H1 (cell line): ENCODE measurements around the gene MAP7. TPM values are rescaled to one million over a fixed set of nuclear protein-coding genes. Genes with fewer than 3 reads are reported as not detected.

ENCODE experiments used
- CTCF ChIA-PET: fragments of 300-600 bp; sonication (Branson Sonifier 250); formaldehyde crosslinking; loops from one replicate; lab custom pipeline; 2021; ENCODE audit not compliant: partially characterized antibody; lab: Charles Lee
- POLR2A ChIA-PET: fragments of 300-600 bp; sonication (Branson Sonifier 250); formaldehyde crosslinking; loops from one replicate; lab custom pipeline; 2021; ENCODE audit warnings: inconsistent platforms; ENCODE audit not compliant: partially characterized antibody; lab: Charles Lee
- DNase-seq, 2 experiments: peaks; one replicate each; pipeline versions ENCODE4 v3.0.0 to v3.0.0-alpha.2; 2010 to 2022; ENCODE audit warnings: low spot score in 2 of 2, low read depth in 1 of 2, mixed read lengths in 1 of 2
- FAIRE-seq: peaks from 2 replicates; lab custom pipeline; 2011; peaks lifted over from hg19 to GRCh38; lab: Jason Lieb, UNC
- H2AFZ ChIP-seq: 2 replicates; pipeline ENCODE4 v1.8.1; 2012; ENCODE audit warnings: low read length, inconsistent platforms
- H2AK5ac ChIP-seq: 2 replicates; pipeline ENCODE4 v1.6.1; 2013; ENCODE audit warnings: low read depth, low read length
- H2BK120ac ChIP-seq: replicated peaks from 2 replicates; pipeline ENCODE3; 2013; ENCODE audit warnings: low read depth, low read length, inconsistent platforms
- H2BK12ac ChIP-seq: 2 replicates; pipeline ENCODE4 v1.6.1; 2013; ENCODE audit warnings: low read depth, low read length
- H2BK15ac ChIP-seq: 2 replicates; pipeline ENCODE4 v1.6.1; 2013; ENCODE audit warnings: low read length
- H2BK20ac ChIP-seq: 2 replicates; pipeline ENCODE4 v1.6.1; 2013; ENCODE audit warnings: low read length
- H2BK5ac ChIP-seq: 2 replicates; pipeline ENCODE4 v1.6.1; 2013; ENCODE audit warnings: low read depth, low read length
- H3K14ac ChIP-seq: 2 replicates; pipeline ENCODE4 v1.6.1; 2013; ENCODE audit warnings: inconsistent platforms; ENCODE audit not compliant: insufficient read length
- H3K18ac ChIP-seq: 2 replicates; pipeline ENCODE4 v1.6.1; 2013; ENCODE audit warnings: low read length; ENCODE audit errors: extremely low read depth
- H3K23ac ChIP-seq: 2 replicates; pipeline ENCODE4 v1.6.1; 2013; ENCODE audit warnings: inconsistent platforms; ENCODE audit not compliant: insufficient read length
- H3K23me2 ChIP-seq: 2 replicates; pipeline ENCODE4 v1.6.1; 2013; ENCODE audit warnings: low read depth, low read length
- H3K27ac ChIP-seq: 2 replicates; pipeline ENCODE4 v1.6.1; 2011; ENCODE audit warnings: low read depth, low read length, inconsistent platforms
- H3K27me3 ChIP-seq, 4 experiments: replicated peaks in 1 of 4; 1 replicate in 1 of 4; 2 replicates in 3 of 4; pipeline versions ENCODE4 v1.6.1 to v1.8.1; 2011 to 2013; ENCODE audit warnings: low read length in 3 of 4, mild to moderate bottlenecking in 3 of 4, inconsistent platforms in 2 of 4, mixed read lengths in 2 of 4, moderate library complexity in 1 of 4; ENCODE audit not compliant: control insufficient read depth in 3 of 4, insufficient read depth in 3 of 4; ENCODE audit errors: extremely low read depth in 1 of 4
- H3K36me3 ChIP-seq, 4 experiments: 2 replicates each; pipeline versions ENCODE4 v1.6.1 to v1.8.1; 2011 to 2013; ENCODE audit warnings: mild to moderate bottlenecking in 4 of 4, low read length in 3 of 4, moderate library complexity in 2 of 4, control low read depth in 1 of 4, inconsistent platforms in 1 of 4; ENCODE audit not compliant: insufficient read depth in 4 of 4, control insufficient read depth in 2 of 4
- H3K4ac ChIP-seq: replicated peaks from 2 replicates; pipeline ENCODE3; 2013; ENCODE audit warnings: low read length, low read depth, mixed read lengths, inconsistent platforms; ENCODE audit not compliant: insufficient read length
- H3K4me1 ChIP-seq, 4 experiments: replicated peaks in 1 of 4; 1 replicate in 1 of 4; 2 replicates in 3 of 4; pipeline versions ENCODE4 v1.6.1 to v1.8.1; 2011 to 2013; ENCODE audit warnings: low read length in 3 of 4, inconsistent platforms in 2 of 4, mixed read lengths in 1 of 4; ENCODE audit not compliant: insufficient read depth in 4 of 4, control insufficient read depth in 3 of 4
- H3K4me2 ChIP-seq, 2 experiments: 2 replicates each; pipeline versions ENCODE4 v1.6.1 to v1.8.1; 2011 to 2013; ENCODE audit warnings: low read depth in 2 of 2, low read length in 2 of 2, control low read depth in 1 of 2, inconsistent platforms in 1 of 2, mild to moderate bottlenecking in 1 of 2; ENCODE audit not compliant: insufficient read depth in 1 of 2
- H3K4me3 ChIP-seq, 4 experiments: fragments of 200-600, 300-600 bp in 1 of 4; sonication (generic), shearing (Covaris generic), sonication (Bioruptor Twin) in 1 of 4; 2 replicates each; pipeline versions ENCODE4 v1.5.1 to v1.8.1; 2011 to 2016; ENCODE audit warnings: low read length in 4 of 4, low read depth in 3 of 4, control low read depth in 2 of 4, inconsistent platforms in 2 of 4, mild to moderate bottlenecking in 2 of 4, mixed read lengths in 1 of 4, moderate library complexity in 1 of 4; ENCODE audit not compliant: insufficient read depth in 2 of 4; ENCODE audit errors: extremely low read depth in 1 of 4
- H3K56ac ChIP-seq: replicated peaks from 2 replicates; pipeline ENCODE3; 2013; ENCODE audit warnings: low read depth, mild to moderate bottlenecking, mixed read lengths, low read length, inconsistent platforms; ENCODE audit not compliant: insufficient read length
- H3K79me1 ChIP-seq: 2 replicates; pipeline ENCODE4 v1.6.1; 2013; ENCODE audit warnings: low read depth, low read length, control low read depth
- H3K79me2 ChIP-seq, 2 experiments: 2 replicates each; pipeline versions ENCODE4 v1.6.1 to v1.8.1; 2012 to 2013; ENCODE audit warnings: low read length in 2 of 2, mild to moderate bottlenecking in 2 of 2, inconsistent platforms in 1 of 2; ENCODE audit not compliant: insufficient read depth in 2 of 2, control insufficient read depth in 1 of 2
- H3K9ac ChIP-seq, 4 experiments: replicated peaks in 1 of 4; 1 replicate in 1 of 4; 2 replicates in 3 of 4; pipeline versions ENCODE4 v1.6.1 to v1.8.1; 2011 to 2013; ENCODE audit warnings: low read depth in 3 of 4, low read length in 3 of 4, control low read depth in 2 of 4, mild to moderate bottlenecking in 2 of 4, moderate library complexity in 2 of 4, inconsistent platforms in 1 of 4; ENCODE audit errors: extremely low read depth in 1 of 4
- H3K9me3 ChIP-seq, 2 experiments: 2 replicates each; pipeline versions ENCODE4 v1.6.1 to v1.8.1; 2012 to 2013; ENCODE audit warnings: mild to moderate bottlenecking in 2 of 2, moderate library complexity in 2 of 2, control low read depth in 1 of 2, inconsistent platforms in 1 of 2, low read depth in 1 of 2, low read length in 1 of 2, mixed read lengths in 1 of 2; ENCODE audit not compliant: insufficient read depth in 2 of 2
- H4K20me1 ChIP-seq, 2 experiments: replicated peaks in 1 of 2; 2 replicates each; pipeline versions ENCODE3 to v1.8.1; 2011 to 2013; ENCODE audit warnings: inconsistent platforms in 2 of 2, low read length in 2 of 2, mild to moderate bottlenecking in 1 of 2; ENCODE audit not compliant: insufficient read depth in 2 of 2, control insufficient read depth in 1 of 2
- H4K5ac ChIP-seq: 2 replicates; pipeline ENCODE4 v1.6.1; 2013; ENCODE audit warnings: low read length, low read depth, mixed read lengths, inconsistent platforms; ENCODE audit not compliant: insufficient read length
- H4K8ac ChIP-seq: 2 replicates; pipeline ENCODE4 v1.8.0; 2013; ENCODE audit warnings: mild to moderate bottlenecking, moderate library complexity, low read length, inconsistent platforms; ENCODE audit not compliant: insufficient read depth; ENCODE audit errors: extremely low read depth
- H4K91ac ChIP-seq: replicated peaks from 2 replicates; pipeline ENCODE3; 2013; ENCODE audit warnings: low read length, mixed read lengths, inconsistent platforms; ENCODE audit not compliant: insufficient read length
- MAFK ChIP-seq: IDR thresholded peaks from 2 replicates; pipeline ENCODE4 v1.6.1; 2012; ENCODE audit warnings: low read depth, mild to moderate bottlenecking, improper control_type of control experiment, low read length
- SUZ12 ChIP-seq: fragments of 200-600 bp; sonication (generic); IDR thresholded peaks from 2 replicates; pipeline ENCODE4 v1.6.1; 2012; ENCODE audit warnings: mild to moderate bottlenecking, inconsistent platforms, low read length, moderate library complexity, mixed read lengths
- WGBS, 2 experiments: shearing (Covaris generic) in 1 of 2; methylation state at CpG; one replicate each; pipeline versions ENCODE4 v1.1.6 to v1.1.7; 2013 to 2015; ENCODE audit warnings: low lambda C conversion rate in 2 of 2, mixed read lengths in 2 of 2, inconsistent platforms in 1 of 2, low coverage in 1 of 2, missing lambda C conversion rate in 1 of 2; ENCODE audit not compliant: insufficient replicate concordance in 2 of 2, insufficient coverage in 1 of 2, insufficient read length in 1 of 2; ENCODE audit errors: extremely low coverage in 1 of 2, missing lambda C conversion rate in 1 of 2; 5-methylcytosine and 5-hydroxymethylcytosine counted together
- polyA plus RNA-seq, 7 experiments: library from polyadenylated mRNA; depleted of rRNA in 3 of 7; stranded (reverse) in 5 of 7; unstranded in 2 of 7; fragments of >200 nt in 5 of 7; fragments of 200-250 nt in 2 of 7; gene quantifications; 1 replicate in 5 of 7; 2 replicates in 1 of 7; 4 replicates in 1 of 7; pipeline versions ENCODE4 v1.2.1 to v1.2.3, GENCODE V29; 2011 to 2013; ENCODE audit warnings: missing spikeins in 2 of 7, mixed read lengths in 2 of 7
- total RNA-seq: library from RNA; stranded (reverse); fragmentation: NEBNext Ultra II Directional; extraction: Animal tissue kit (Norgen Biotek cat#: 25700); gene quantifications from 2 replicates; pipeline ENCODE4 v1.2.1, GENCODE V29; 2021

Gene MAP7
- total and polyA plus RNA-seq, 2 of the 8 experiments (the other 6 are each of a cell fraction or from before 2014, with no cell fraction given) = 13.5 to 66.9 TPM

DNA sequence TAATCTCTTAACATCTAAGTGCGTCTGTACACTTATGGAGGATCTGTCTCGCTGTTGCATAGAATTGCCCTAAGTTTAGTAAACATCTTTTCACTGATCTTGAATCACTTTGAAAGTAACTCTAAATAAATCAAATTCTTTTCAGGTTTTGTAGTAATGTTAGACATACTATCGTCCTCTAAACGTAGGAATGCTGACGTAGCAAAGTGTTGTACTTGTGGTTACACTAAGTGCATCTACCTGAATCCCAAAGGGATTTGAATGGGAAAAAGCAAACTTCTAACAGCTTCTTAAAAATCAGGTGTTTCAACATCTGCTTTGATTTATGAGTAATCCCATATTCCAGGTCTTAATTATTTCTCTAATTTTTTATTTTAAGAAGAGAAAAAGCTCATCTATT, 49.8 kb downstream of the MAP7 start:
- Histone ChIP-seq H2AFZ (no peak overlapping the region), H2BK12ac (no peak overlapping the region), H3K4ac (no peak overlapping the region), H4K91ac (no peak overlapping the region), H3K27me3 (no peaks in the 10 kb centered on the region), H2BK5ac (peak overlapping the region; percentile 15; the same call in 1 of the 2 replicates), H2BK15ac (no peak overlapping the region), H3K23me2 (no peaks in the 10 kb centered on the region), H3K23ac (no peak overlapping the region), H3K36me3 (no peaks in the 10 kb centered on the region), H3K14ac (no peak overlapping the region), H3K9me3 (no peaks in the 10 kb centered on the region), H2AK5ac (no peak overlapping the region), H3K27ac (no peak overlapping the region), H3K4me1 (peaks cover 0 to 24% (median 16%) of the 10 kb centered on the region in 4 experiments; a peak in 6 of 7 replicates), H4K8ac (no peak overlapping the region), H2BK120ac (peak overlapping the region; percentile 93), H3K9ac (no peak overlapping the region; a peak in 1 of 7 replicates), H4K20me1 (no peaks in the 10 kb centered on the region), H3K79me1 (no peaks in the 10 kb centered on the region), H2BK20ac (no peak overlapping the region), H3K4me3 (no peak overlapping the region), H4K5ac (no peak overlapping the region), H3K79me2 (peaks cover 3 to 56% of the 10 kb centered on the region in 2 experiments), H3K4me2 (no peak overlapping the region), H3K56ac (no peak overlapping the region), H3K18ac (no peak overlapping the region)
- no peak for FAIRE-seq
- ChIA-PET CTCF (interaction anchor here (0.6 to 1.1 kb wide), 2 partner anchors 47 to 983 kb away, joined by 3 to 4 read pairs; no protein-coding TSS in a partner anchor), POLR2A (no interaction called here)
- DNase-seq = no peak
- WGBS, 2 experiments = 92% methylated on average over 5 of the region's 5 CpGs; no CpG with 5 or more reads in 1 of the 2 experiments
- TF ChIP-seq SUZ12 (no peak), MAFK (peak; percentile 83)
